ENCODE data around the gene EEF1G.

EEF1G gene

GRCh38 chr11:62543680-62544444 is 29.8 kb downstream of the EEF1G start:
- no peak for TF ChIP-seq GATA2 (IDR thresholded peaks at IDR 0.05; ENCODE audit: low read depth, low read length)
- no peak for TF ChIP-seq GATA3 (IDR thresholded peaks at IDR 0.05; ENCODE audit: low read depth, low read length)

GRCh38 chr11:62542750-62543567 is 30.7 kb downstream of the EEF1G start:
- TF ChIP-seq GATA2 (IDR thresholded peaks at IDR 0.05; ENCODE audit: low read depth, low read length) (no peak), GATA3 (IDR thresholded peaks at IDR 0.05; ENCODE audit: low read depth, low read length) (no peak)

GRCh38 chr11:62542111-62542745 is 31.5 kb downstream of the EEF1G start:
- TF ChIP-seq GATA2 (IDR thresholded peaks at IDR 0.05; ENCODE audit: low read depth, low read length) = no peak
- no peak for TF ChIP-seq GATA3 (IDR thresholded peaks at IDR 0.05; ENCODE audit: low read depth, low read length)

- no peak for TF ChIP-seq GATA2 (IDR thresholded peaks at IDR 0.05; ENCODE audit: low read depth, low read length)
- TF ChIP-seq GATA3 (IDR thresholded peaks at IDR 0.05; ENCODE audit: low read depth, low read length) = no peak
Measured at GRCh38 chr11:62540804-62541701, 32.6 kb downstream of the EEF1G start.

GRCh38 chr11:62539238-62539925 is 34.3 kb downstream of the EEF1G start:
- TF ChIP-seq GATA3 (IDR thresholded peaks at IDR 0.05; ENCODE audit: low read depth, low read length) = no peak
- TF ChIP-seq GATA2 (IDR thresholded peaks at IDR 0.05; ENCODE audit: low read depth, low read length) = no peak

GRCh38 chr11:62538470-62539237 is 35.0 kb downstream of the EEF1G start:
- TF ChIP-seq GATA2 (IDR thresholded peaks at IDR 0.05; ENCODE audit: low read depth, low read length) (no peak), GATA3 (IDR thresholded peaks at IDR 0.05; ENCODE audit: low read depth, low read length) (no peak)

GRCh38 chr11:62536301-62536957 is 37.3 kb downstream of the EEF1G start:
- TF ChIP-seq GATA2 (IDR thresholded peaks at IDR 0.05; ENCODE audit: low read depth, low read length) = no peak
- TF ChIP-seq GATA3 (IDR thresholded peaks at IDR 0.05; ENCODE audit: low read depth, low read length) = no peak

- no peak for TF ChIP-seq GATA2 (IDR thresholded peaks at IDR 0.05; ENCODE audit: low read depth, low read length)
- no peak for TF ChIP-seq GATA3 (IDR thresholded peaks at IDR 0.05; ENCODE audit: low read depth, low read length)
Measured at GRCh38 chr11:62535802-62536201, 37.9 kb downstream of the EEF1G start.

GRCh38 chr11:62534779-62535545 is 38.7 kb downstream of the EEF1G start:
- no peak for TF ChIP-seq GATA2 (IDR thresholded peaks at IDR 0.05; ENCODE audit: low read depth, low read length)
- no peak for TF ChIP-seq GATA3 (IDR thresholded peaks at IDR 0.05; ENCODE audit: low read depth, low read length)

- TF ChIP-seq GATA3 (IDR thresholded peaks at IDR 0.05; ENCODE audit: low read depth, low read length) = no peak
Measured at GRCh38 chr11:62532096-62532495, 41.6 kb downstream of the EEF1G start.

GRCh38 chr11:62516736-62517371 is 56.8 kb downstream of the EEF1G start:
- no peak for TF ChIP-seq GATA3 (IDR thresholded peaks at IDR 0.05; ENCODE audit: low read depth, low read length)
- no peak for TF ChIP-seq GATA2 (IDR thresholded peaks at IDR 0.05; ENCODE audit: low read depth, low read length)

Data from SH-SY5Y (cell line).